Kidney (tissue), 14 donors: ENCODE measurements around the gene FAM107A. TPM values are rescaled to one million over a fixed set of nuclear protein-coding genes. Genes with fewer than 3 reads are reported as not detected.
"Not testable (repeated sequence)": the region's sequence is repeated elsewhere in the genome, so short reads cannot be mapped to it uniquely, and the experiment has no call there.

Source experiments
- DNase-seq, 5 donors: peaks; one replicate each; pipeline ENCODE4 v3.0.0-alpha.2; 2013 to 2020
- FAIRE-seq: peaks from 2 replicates; lab custom pipeline; 2012; peaks lifted over from hg19 to GRCh38; lab: Jason Lieb, UNC
- H3K27ac ChIP-seq, 2 donors: one replicate each; pipeline ENCODE4 v1.7.0; 2013; ENCODE audit warnings: low read depth in 2 of 2, low read length in 2 of 2, inconsistent platforms in 1 of 2
- H3K27me3 ChIP-seq: one replicate; pipeline ENCODE4 v1.7.1; 2013; ENCODE audit warnings: low read length, inconsistent platforms; ENCODE audit not compliant: control insufficient read depth, insufficient read depth
- H3K36me3 ChIP-seq, 3 donors: one replicate each; pipeline versions ENCODE4 v1.7.0 to v1.7.1; 2013; ENCODE audit warnings: low read length in 3 of 3, control low read depth in 1 of 3, inconsistent platforms in 1 of 3; ENCODE audit not compliant: insufficient read depth in 3 of 3, control insufficient read depth in 2 of 3
- H3K4me1 ChIP-seq, 3 donors: one replicate each; pipeline versions ENCODE4 v1.7.0 to v1.7.1; 2013; ENCODE audit warnings: low read length in 3 of 3, inconsistent platforms in 1 of 3, low read depth in 1 of 3; ENCODE audit not compliant: control insufficient read depth in 2 of 3, insufficient read depth in 2 of 3
- H3K4me3 ChIP-seq, 3 donors: one replicate each; pipeline versions ENCODE4 v1.7.0 to v1.8.1; 2013; ENCODE audit warnings: low read length in 3 of 3, control low read depth in 1 of 3, inconsistent platforms in 1 of 3
- H3K9ac ChIP-seq, 3 donors: one replicate each; pipeline versions ENCODE4 v1.7.0 to v1.7.1; 2013; ENCODE audit warnings: low read length in 3 of 3, control low read depth in 1 of 3, inconsistent platforms in 1 of 3
- H3K9me3 ChIP-seq, 3 donors: one replicate each; pipeline versions ENCODE4 v1.7.0 to v1.7.1; 2013; ENCODE audit warnings: low read length in 3 of 3, control low read depth in 1 of 3, inconsistent platforms in 1 of 3; ENCODE audit not compliant: control insufficient read depth in 2 of 3, insufficient read depth in 1 of 3
- CTCF ChIP-seq: IDR thresholded peaks from 3 replicates; pipeline ENCODE4 v1.5.1; 2012; ENCODE audit warnings: mild to moderate bottlenecking, moderate library complexity, borderline replicate concordance; ENCODE audit not compliant: insufficient read depth; ENCODE audit errors: extremely low read depth
- intact Hi-C: fragments of 100-400 bp; cut with DNase I; formaldehyde crosslinking; loops from one replicate; pipeline ENCODE4 v1.11.1; 2022
- polyA plus RNA-seq: library from polyadenylated mRNA; stranded (reverse); fragments of 350-450 nt; fragmentation: Illumina TruSeq; extraction: RNeasy Lipid Tissue Mini Kit (QIAGEN cat#74804); gene quantifications from one replicate; pipeline ENCODE4 v1.2.3, GENCODE V29; 2014; ENCODE audit warnings: low read depth, low replicate concordance; ENCODE audit not compliant: insufficient read depth
- total RNA-seq: library from RNA; stranded (reverse); fragmentation: NEBNext Ultra II Directional; extraction: Animal tissue kit (Norgen Biotek cat#: 25700); gene quantifications from one replicate; pipeline ENCODE4 v1.2.1, GENCODE V29; 2021
- donor health status: control.
- donor health status: control.
- donor health status: control.
- donor health status: control.
- donor health status: control.
- donor health status: DM: yes; HTN: yes; CAD: no.
- donor health status: Normal renal cell carcinoma (clear cell type).

The FAM107A gene
- total and polyA plus RNA-seq, 2 donors from 2014 or later, result 52.5 to 180 TPM

GRCh38 chr3:58528629-58529028, 48.6 kb downstream of the FAM107A start:
- Histone ChIP-seq H3K9ac (no peak overlapping the region), H3K9me3 (no peaks in the 10 kb centered on the region), H3K27me3 (no peaks in the 10 kb centered on the region), H3K27ac (peak overlapping the region in 1 of 2 donors; percentile 40), H3K36me3 (peaks cover 0 to 41% (median 4%) of the 10 kb centered on the region in 3 donors), H3K4me3 (no peak overlapping the region), H3K4me1 (peaks cover 0 to 29% (median 22%) of the 10 kb centered on the region in 3 donors)
- intact Hi-C loops, result no loop called here
- DNase-seq (peak in 2 of 5 donors; percentile 54 to 82), FAIRE-seq (no peak)
- no peak for TF ChIP-seq CTCF

- FAIRE-seq, H3K9me3 ChIP-seq, H3K27me3 ChIP-seq, H3K9ac ChIP-seq, H3K4me3 ChIP-seq, DNase-seq, intact Hi-C loops: not testable (repeated sequence)
- Histone ChIP-seq H3K4me1 (peaks cover 0 to 38% (median 21%) of the 10 kb centered on the region in 3 donors), H3K27ac (peak overlapping the region in 1 of 2 donors; percentile 3), H3K36me3 (peaks cover 0 to 36% (median 0%) of the 10 kb centered on the region in 3 donors)
These were observed 49.8 kb downstream of the FAM107A start for GRCh38 chr3:58527440-58527839.

- no peaks in the 10 kb centered on the region for H3K9me3 ChIP-seq
- H3K36me3 ChIP-seq, result peaks cover 0 to 45% (median 2%) of the 10 kb centered on the region in 3 donors
- H3K27ac ChIP-seq, result peak overlapping the region in 1 of 2 donors; percentile 28
- H3K9ac ChIP-seq, result no peak overlapping the region
- no peaks in the 10 kb centered on the region for H3K27me3 ChIP-seq
- H3K4me1 ChIP-seq, result peaks cover 0 to 44% (median 27%) of the 10 kb centered on the region in 3 donors
- intact Hi-C loops, result no loop called here
- TF ChIP-seq CTCF, result no peak
- H3K4me3 ChIP-seq, result no peak overlapping the region
- FAIRE-seq (no peak), DNase-seq (peak in 1 of 5 donors; percentile 75)
These were observed 50.7 kb downstream of the FAM107A start for GRCh38 chr3:58526515-58526957.

GRCh38 chr3:58524326-58524888, 52.8 kb downstream of the FAM107A start:
- no peak for FAIRE-seq
- no peak for TF ChIP-seq CTCF
- Histone ChIP-seq H3K36me3 (peaks cover 0 to 32% (median 2%) of the 10 kb centered on the region in 3 donors), H3K9ac (no peak overlapping the region), H3K27ac (peak overlapping the region; percentile 75 to 82), H3K4me1 (peaks cover 0 to 56% (median 40%) of the 10 kb centered on the region in 3 donors), H3K4me3 (no peak overlapping the region), H3K27me3 (no peaks in the 10 kb centered on the region), H3K9me3 (no peaks in the 10 kb centered on the region)
- DNase-seq, result no peak
- intact Hi-C loops, result no loop called here
